Ovary (tissue), 3 donors: ENCODE data around the gene NFIA.

Source experiments
- EP300 ChIP-seq: sonication (generic); formaldehyde crosslinking; IDR thresholded peaks from one replicate; pipeline ENCODE4 v1.6.1; 2017; ENCODE audit warnings: antibody characterized with exemption
- POLR2A ChIP-seq: fragments of 450-650 bp; IDR thresholded peaks from one replicate; pipeline ENCODE4 v1.6.1; 2017; ENCODE audit warnings: antibody characterized with exemption, mild to moderate bottlenecking, moderate library complexity
- TF ChIP-seq, protein P1 (sequence below), 3 donors: fragments of 450-650 bp in 2 of 3; fragments of 200-600 bp in 1 of 3; IDR thresholded peaks; one replicate each; pipeline versions ENCODE4 v1.5.1 to v1.8.0; 2016 to 2022; ENCODE audit warnings: antibody characterized with exemption in 3 of 3, mild to moderate bottlenecking in 1 of 3
- donor health status: DM: no; HTN: no; CAD: no.

- TF ChIP-seq, protein P1, sequence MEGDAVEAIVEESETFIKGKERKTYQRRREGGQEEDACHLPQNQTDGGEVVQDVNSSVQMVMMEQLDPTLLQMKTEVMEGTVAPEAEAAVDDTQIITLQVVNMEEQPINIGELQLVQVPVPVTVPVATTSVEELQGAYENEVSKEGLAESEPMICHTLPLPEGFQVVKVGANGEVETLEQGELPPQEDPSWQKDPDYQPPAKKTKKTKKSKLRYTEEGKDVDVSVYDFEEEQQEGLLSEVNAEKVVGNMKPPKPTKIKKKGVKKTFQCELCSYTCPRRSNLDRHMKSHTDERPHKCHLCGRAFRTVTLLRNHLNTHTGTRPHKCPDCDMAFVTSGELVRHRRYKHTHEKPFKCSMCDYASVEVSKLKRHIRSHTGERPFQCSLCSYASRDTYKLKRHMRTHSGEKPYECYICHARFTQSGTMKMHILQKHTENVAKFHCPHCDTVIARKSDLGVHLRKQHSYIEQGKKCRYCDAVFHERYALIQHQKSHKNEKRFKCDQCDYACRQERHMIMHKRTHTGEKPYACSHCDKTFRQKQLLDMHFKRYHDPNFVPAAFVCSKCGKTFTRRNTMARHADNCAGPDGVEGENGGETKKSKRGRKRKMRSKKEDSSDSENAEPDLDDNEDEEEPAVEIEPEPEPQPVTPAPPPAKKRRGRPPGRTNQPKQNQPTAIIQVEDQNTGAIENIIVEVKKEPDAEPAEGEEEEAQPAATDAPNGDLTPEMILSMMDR (IDR thresholded peaks at IDR 0.05), result no peak
- no peak for TF ChIP-seq POLR2A
- no peak for TF ChIP-seq EP300
Observed at GRCh38 chr1:61269602-61270001, 187.2 kb downstream of the NFIA start.
